Ascending aorta (tissue), 2 donors: ENCODE measurements around the gene RFLNA. TPM values are rescaled to one million over a fixed set of nuclear protein-coding genes. Genes with fewer than 3 reads are reported as not detected.

Source experiments
- DNase-seq, 2 donors: peaks; one replicate each; pipeline ENCODE4 v3.0.0-alpha.2; 2019; ENCODE audit warnings: low spot score in 2 of 2
- H3K27ac ChIP-seq, 2 donors: fragments of 200-600 bp; sonication (generic); one replicate each; pipeline ENCODE4 v1.5.1; 2016 to 2017; ENCODE audit warnings: mild to moderate bottlenecking in 1 of 2
- H3K27me3 ChIP-seq: fragments of 200-600 bp; sonication (generic); one replicate; pipeline ENCODE4 v1.5.1; 2017
- H3K36me3 ChIP-seq, 2 donors: fragments of 200-600 bp; sonication (generic); one replicate each; pipeline ENCODE4 v1.5.1; 2016
- H3K4me1 ChIP-seq, 2 donors: fragments of 200-600 bp; sonication (generic); one replicate each; pipeline ENCODE4 v1.5.1; 2016 to 2017; ENCODE audit warnings: mild to moderate bottlenecking in 1 of 2
- H3K4me3 ChIP-seq, 2 donors: fragments of 200-600 bp; sonication (generic); one replicate each; pipeline ENCODE4 v1.5.1; 2016 to 2017; ENCODE audit warnings: mild to moderate bottlenecking in 1 of 2
- H3K9me3 ChIP-seq, 2 donors: fragments of 200-600 bp; sonication (generic); one replicate each; pipeline ENCODE4 v1.5.1; 2016
- intact Hi-C: fragments of 100-400 bp; cut with DNase I; formaldehyde crosslinking; loops from one replicate; pipeline ENCODE4 v1.15.1; 2023
- total RNA-seq: library from RNA; depleted of rRNA; stranded (reverse); fragments of >200 nt; gene quantifications from one replicate; pipeline ENCODE4 v1.1.0, GENCODE V29; 2016
- TF ChIP-seq, protein P1 (sequence below), 3 experiments: fragments of 200-600 bp in 2 of 3; fragments of 450-650 bp in 1 of 3; sonication (generic) in 2 of 3; IDR thresholded peaks; one replicate each; pipeline ENCODE4 v1.5.1; 2016 to 2019; ENCODE audit warnings: antibody characterized with exemption in 3 of 3, mild to moderate bottlenecking in 1 of 3, moderate library complexity in 1 of 3

RFLNA gene
- total RNA-seq, 1 donor from 2014 or later, result not detected

DNA sequence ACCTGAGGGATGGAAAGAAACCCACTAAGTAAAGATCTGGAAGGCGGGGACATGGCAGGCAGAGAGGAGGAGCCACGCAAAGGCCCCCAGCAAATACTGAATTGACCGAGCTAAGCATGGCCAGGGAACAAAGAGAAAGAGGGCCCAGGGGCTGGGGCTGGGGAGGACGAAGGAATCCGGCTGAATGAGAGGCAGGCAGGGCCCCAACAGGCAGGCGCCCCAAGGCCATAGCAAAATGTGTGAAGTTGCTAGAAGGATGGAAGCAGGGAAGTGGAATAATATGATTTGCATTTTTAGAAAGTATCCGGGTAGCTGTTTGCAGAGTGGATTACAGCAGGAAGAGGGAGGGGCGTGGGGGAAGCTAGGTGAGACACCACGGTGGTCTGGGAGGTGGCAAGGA is 49.1 kb downstream of the RFLNA start:
- TF ChIP-seq, protein P1, sequence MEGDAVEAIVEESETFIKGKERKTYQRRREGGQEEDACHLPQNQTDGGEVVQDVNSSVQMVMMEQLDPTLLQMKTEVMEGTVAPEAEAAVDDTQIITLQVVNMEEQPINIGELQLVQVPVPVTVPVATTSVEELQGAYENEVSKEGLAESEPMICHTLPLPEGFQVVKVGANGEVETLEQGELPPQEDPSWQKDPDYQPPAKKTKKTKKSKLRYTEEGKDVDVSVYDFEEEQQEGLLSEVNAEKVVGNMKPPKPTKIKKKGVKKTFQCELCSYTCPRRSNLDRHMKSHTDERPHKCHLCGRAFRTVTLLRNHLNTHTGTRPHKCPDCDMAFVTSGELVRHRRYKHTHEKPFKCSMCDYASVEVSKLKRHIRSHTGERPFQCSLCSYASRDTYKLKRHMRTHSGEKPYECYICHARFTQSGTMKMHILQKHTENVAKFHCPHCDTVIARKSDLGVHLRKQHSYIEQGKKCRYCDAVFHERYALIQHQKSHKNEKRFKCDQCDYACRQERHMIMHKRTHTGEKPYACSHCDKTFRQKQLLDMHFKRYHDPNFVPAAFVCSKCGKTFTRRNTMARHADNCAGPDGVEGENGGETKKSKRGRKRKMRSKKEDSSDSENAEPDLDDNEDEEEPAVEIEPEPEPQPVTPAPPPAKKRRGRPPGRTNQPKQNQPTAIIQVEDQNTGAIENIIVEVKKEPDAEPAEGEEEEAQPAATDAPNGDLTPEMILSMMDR (IDR thresholded peaks at IDR 0.05), result no peak
- DNase-seq, result no peak
- Histone ChIP-seq H3K4me1 (no peaks in the 10 kb centered on the region), H3K36me3 (peaks cover 94 to 96% of the 10 kb centered on the region in 2 donors), H3K9me3 (no peaks in the 10 kb centered on the region), H3K27ac (no peak overlapping the region), H3K27me3 (no peaks in the 10 kb centered on the region), H3K4me3 (no peak overlapping the region)
- intact Hi-C loops, result no loop called here

- Histone ChIP-seq H3K4me1 (no peaks in the 10 kb centered on the region), H3K9me3 (no peaks in the 10 kb centered on the region), H3K36me3 (peaks cover 97 to 99% of the 10 kb centered on the region in 2 donors), H3K4me3 (no peak overlapping the region), H3K27me3 (no peaks in the 10 kb centered on the region), H3K27ac (no peak overlapping the region)
- TF ChIP-seq, protein P1 (IDR thresholded peaks at IDR 0.05), result no peak
- intact Hi-C loops, result no loop called here
- DNase-seq, result no peak
Observed at GRCh38 chr12:124344526-124344925, 49.6 kb downstream of the RFLNA start.

DNA sequence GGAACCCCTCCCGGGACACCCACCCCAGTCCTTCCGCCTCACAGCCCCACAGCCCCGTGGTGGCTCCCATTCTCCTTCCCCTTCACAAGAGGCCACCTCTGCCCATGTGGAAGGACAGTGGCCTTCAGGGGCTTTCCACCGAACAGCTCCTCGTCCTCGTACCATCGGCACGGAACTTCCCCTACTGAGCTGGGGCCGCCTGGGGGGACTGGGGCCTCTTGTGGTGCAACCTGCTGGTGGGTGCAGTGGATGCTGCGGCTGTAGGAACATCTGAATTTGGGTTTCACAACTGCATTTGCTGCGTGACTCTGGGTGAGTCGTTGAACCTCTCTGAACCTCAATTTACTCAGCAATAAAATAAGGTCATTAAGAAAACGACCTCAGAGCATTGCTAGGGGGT is 50.9 kb downstream of the RFLNA start:
- no peak for DNase-seq
- intact Hi-C loops, result no loop called here
- H3K4me1 ChIP-seq, result no peaks in the 10 kb centered on the region
- TF ChIP-seq, protein P1 (IDR thresholded peaks at IDR 0.05), result no peak
- no peak overlapping the region for H3K27ac ChIP-seq
- H3K4me3 ChIP-seq, result no peak overlapping the region
- H3K27me3 ChIP-seq, result no peaks in the 10 kb centered on the region
- peaks cover 99 to 100% of the 10 kb centered on the region in 2 donors for H3K36me3 ChIP-seq
- H3K9me3 ChIP-seq, result no peaks in the 10 kb centered on the region

DNA sequence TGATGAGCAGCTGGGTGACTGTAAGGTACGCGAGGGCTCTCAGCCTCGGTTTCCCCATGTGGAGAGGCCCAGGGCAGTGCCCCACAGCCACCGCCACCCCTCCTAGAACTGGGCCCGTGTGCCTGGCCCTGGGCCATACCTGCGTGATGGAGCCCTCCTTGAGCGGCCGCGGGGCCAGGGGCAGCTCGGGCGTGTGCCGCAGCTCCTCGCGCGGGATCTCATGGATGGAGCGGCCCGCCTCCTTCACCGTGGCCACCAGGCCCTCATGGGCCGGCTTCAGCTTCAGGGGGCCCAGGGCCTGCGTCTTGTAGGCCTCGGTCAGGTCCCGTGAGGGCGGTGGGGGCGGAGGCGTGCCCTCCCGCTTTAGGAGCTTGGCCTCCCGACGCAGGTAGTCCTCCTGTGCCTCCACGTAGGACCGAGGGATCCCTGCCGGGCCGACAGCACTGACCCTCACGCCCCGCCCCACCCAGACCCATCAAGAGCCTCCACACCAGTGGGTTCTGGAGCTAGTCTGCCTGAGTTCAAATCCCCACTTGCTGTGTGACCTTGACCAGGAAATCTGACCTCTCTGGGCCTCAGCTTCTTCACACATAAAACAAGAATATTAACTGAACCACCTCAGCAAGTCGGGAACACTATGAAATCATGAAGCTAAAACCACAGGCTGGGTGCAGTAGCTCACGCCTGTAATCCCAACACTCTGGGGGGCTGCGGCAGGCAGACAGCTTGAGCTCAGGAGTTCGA is 51.7 kb downstream of the RFLNA start:
- Histone ChIP-seq H3K9me3 (no peaks in the 10 kb centered on the region), H3K4me1 (no peaks in the 10 kb centered on the region), H3K27me3 (no peaks in the 10 kb centered on the region), H3K4me3 (no peak overlapping the region), H3K27ac (no peak overlapping the region), H3K36me3 (peaks cover 99 to 100% of the 10 kb centered on the region in 2 donors)
- intact Hi-C loops, result no loop called here
- DNase-seq, result no peak
- TF ChIP-seq, protein P1 (IDR thresholded peaks at IDR 0.05), result no peak

DNA sequence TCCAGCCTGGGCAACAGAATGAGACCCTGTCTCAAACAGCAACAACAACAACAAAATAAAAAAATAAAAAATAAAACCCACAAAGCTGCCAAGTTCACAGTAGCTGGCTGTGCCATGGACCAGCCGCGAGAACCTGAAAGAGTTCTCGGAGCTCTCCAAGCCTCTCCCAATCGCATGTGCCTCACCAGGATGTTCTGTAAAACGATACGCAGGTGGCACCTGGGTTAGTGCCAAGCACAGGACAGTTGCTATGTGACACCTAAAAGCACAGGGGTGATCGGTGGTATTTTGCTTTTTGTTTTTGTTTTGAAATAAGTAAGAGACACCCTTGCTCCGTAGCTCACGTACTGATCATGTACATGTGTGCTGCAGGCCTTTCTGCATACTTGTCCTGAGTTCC is 52.4 kb downstream of the RFLNA start:
- intact Hi-C loops, result no loop called here
- Histone ChIP-seq H3K4me3 (no peak overlapping the region), H3K36me3 (peaks cover 99 to 100% of the 10 kb centered on the region in 2 donors), H3K9me3 (no peaks in the 10 kb centered on the region), H3K4me1 (no peaks in the 10 kb centered on the region), H3K27me3 (no peaks in the 10 kb centered on the region), H3K27ac (no peak overlapping the region)
- TF ChIP-seq, protein P1 (IDR thresholded peaks at IDR 0.05), result no peak
- no peak for DNase-seq
